Psoas muscle (tissue), 8 donors: ENCODE results near the gene PDZD2. TPM values are rescaled to one million over a fixed set of nuclear protein-coding genes. Genes with fewer than 3 reads are reported as not detected.

Source experiments
- ATAC-seq, 4 donors: fragments of 200-7000 bp; cut with Tn5 transposase; one replicate each; pipeline ENCODE4 v1.9.1; 2020; ENCODE audit warnings: moderate library complexity in 3 of 4, mild to moderate bottlenecking in 2 of 4
- DNase-seq, 2 donors: peaks; one replicate each; pipeline ENCODE4 v3.0.0-alpha.2; 2020
- H3K27ac ChIP-seq: fragments of 200-600 bp; one replicate; pipeline ENCODE4 v1.8.0; 2022
- H3K27me3 ChIP-seq, 3 donors: fragments of 200-600 bp in 1 of 3; one replicate each; pipeline versions ENCODE4 v1.6.1 to v1.8.0; 2013 to 2022; ENCODE audit warnings: low read length in 2 of 3, mild to moderate bottlenecking in 2 of 3, moderate library complexity in 1 of 3; ENCODE audit not compliant: insufficient read depth in 3 of 3
- H3K36me3 ChIP-seq, 2 donors: fragments of 200-600 bp in 1 of 2; one replicate each; pipeline versions ENCODE4 v1.6.1 to v1.8.0; 2013 to 2022; ENCODE audit warnings: low read depth in 1 of 2, mild to moderate bottlenecking in 1 of 2, moderate library complexity in 1 of 2; ENCODE audit not compliant: insufficient read depth in 1 of 2
- H3K4me1 ChIP-seq: fragments of 200-600 bp; one replicate; pipeline ENCODE4 v1.8.0; 2022
- H3K4me3 ChIP-seq: fragments of 200-600 bp; one replicate; pipeline ENCODE4 v1.8.0; 2022; ENCODE audit warnings: mild to moderate bottlenecking
- H3K9me3 ChIP-seq: fragments of 200-600 bp; one replicate; pipeline ENCODE4 v1.8.0; 2022
- WGBS, 3 donors: extraction: QIAGEN DNeasy Blood & Tissue Kit; methylation state at CpG; one replicate each; pipeline versions ENCODE4 v1.1.6 to v1.1.7; 2013; 5-methylcytosine and 5-hydroxymethylcytosine counted together
- intact Hi-C, 2 donors: fragments of 100-400 bp; cut with DNase I; formaldehyde crosslinking; loops; one replicate each; pipeline versions ENCODE4 v1.11.0 to v1.14.2; 2022
- polyA plus RNA-seq, 3 donors: library from polyadenylated mRNA; stranded (reverse); fragments of 200-250 nt; gene quantifications; one replicate each; pipeline ENCODE4 v1.2.3, GENCODE V29; 2013
- total RNA-seq, 4 donors: library from RNA; stranded (reverse); fragmentation: NEBNext Ultra II Directional in 2 of 4; extraction: Animal tissue kit (Norgen Biotek cat#: 25700) in 2 of 4; gene quantifications; one replicate each; pipeline versions ENCODE4 v1.2.1 to v1.2.4, GENCODE V29; 2021 to 2023
- TF ChIP-seq, protein P1 (sequence below): fragments of 200-600 bp; IDR thresholded peaks from one replicate; pipeline ENCODE4 v1.8.0; 2022; ENCODE audit warnings: antibody characterized with exemption
- donor health status: healthy with polysubstance abuse.
- donor health status: DM: no; HTN: no; CAD: no; lungs with moderate emphysema.
- donor health status: Bipolar disorder and iron deficiency.
- donor health status: healthy.
- donor health status: DM: yes; HTN: yes; CAD: no.
- donor health status: DM: no; HTN: no; CAD: no.
- donor health status: DM: no; HTN: no; CAD: no.
- donor health status: DM: yes; HTN: yes; CAD: no.

PDZD2 gene
- total and polyA plus RNA-seq, 7 donors: 1.4 to 17.5 (median 4.5) TPM

DNA sequence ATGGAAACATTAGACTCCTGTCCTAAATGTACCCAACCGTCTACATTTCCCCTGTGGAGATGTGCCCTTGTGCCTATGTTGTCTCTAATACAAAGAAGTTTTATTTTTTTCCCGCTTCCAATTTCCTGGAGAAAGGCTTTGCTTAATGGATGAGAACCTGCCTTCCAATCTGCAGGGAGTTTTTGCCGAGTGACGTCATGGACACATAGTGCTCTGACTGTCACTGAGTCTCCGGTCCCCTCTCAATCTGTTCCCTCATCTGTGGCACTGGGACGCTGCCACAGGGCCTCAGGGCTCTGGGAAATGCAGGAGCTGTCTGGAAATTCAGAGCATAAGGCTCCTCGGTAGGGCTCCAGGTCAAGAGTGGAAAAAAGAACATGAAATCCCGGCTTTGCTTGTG is 144.8 kb downstream of the PDZD2 start:
- no peaks in the 10 kb centered on the region for H3K27me3 ChIP-seq
- no peak overlapping the region for H3K4me3 ChIP-seq
- ATAC-seq: no peak
- intact Hi-C loops: no loop called here
- H3K4me1 ChIP-seq: no peaks in the 10 kb centered on the region
- H3K9me3 ChIP-seq: no peaks in the 10 kb centered on the region
- 70 to 83% (median 74%) methylated on average over 8 of the region's 8 CpGs for WGBS, 3 donors
- DNase-seq: no peak
- H3K27ac ChIP-seq: no peak overlapping the region
- H3K36me3 ChIP-seq: no peaks in the 10 kb centered on the region
- TF ChIP-seq, protein P1, sequence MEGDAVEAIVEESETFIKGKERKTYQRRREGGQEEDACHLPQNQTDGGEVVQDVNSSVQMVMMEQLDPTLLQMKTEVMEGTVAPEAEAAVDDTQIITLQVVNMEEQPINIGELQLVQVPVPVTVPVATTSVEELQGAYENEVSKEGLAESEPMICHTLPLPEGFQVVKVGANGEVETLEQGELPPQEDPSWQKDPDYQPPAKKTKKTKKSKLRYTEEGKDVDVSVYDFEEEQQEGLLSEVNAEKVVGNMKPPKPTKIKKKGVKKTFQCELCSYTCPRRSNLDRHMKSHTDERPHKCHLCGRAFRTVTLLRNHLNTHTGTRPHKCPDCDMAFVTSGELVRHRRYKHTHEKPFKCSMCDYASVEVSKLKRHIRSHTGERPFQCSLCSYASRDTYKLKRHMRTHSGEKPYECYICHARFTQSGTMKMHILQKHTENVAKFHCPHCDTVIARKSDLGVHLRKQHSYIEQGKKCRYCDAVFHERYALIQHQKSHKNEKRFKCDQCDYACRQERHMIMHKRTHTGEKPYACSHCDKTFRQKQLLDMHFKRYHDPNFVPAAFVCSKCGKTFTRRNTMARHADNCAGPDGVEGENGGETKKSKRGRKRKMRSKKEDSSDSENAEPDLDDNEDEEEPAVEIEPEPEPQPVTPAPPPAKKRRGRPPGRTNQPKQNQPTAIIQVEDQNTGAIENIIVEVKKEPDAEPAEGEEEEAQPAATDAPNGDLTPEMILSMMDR: no peak

DNA sequence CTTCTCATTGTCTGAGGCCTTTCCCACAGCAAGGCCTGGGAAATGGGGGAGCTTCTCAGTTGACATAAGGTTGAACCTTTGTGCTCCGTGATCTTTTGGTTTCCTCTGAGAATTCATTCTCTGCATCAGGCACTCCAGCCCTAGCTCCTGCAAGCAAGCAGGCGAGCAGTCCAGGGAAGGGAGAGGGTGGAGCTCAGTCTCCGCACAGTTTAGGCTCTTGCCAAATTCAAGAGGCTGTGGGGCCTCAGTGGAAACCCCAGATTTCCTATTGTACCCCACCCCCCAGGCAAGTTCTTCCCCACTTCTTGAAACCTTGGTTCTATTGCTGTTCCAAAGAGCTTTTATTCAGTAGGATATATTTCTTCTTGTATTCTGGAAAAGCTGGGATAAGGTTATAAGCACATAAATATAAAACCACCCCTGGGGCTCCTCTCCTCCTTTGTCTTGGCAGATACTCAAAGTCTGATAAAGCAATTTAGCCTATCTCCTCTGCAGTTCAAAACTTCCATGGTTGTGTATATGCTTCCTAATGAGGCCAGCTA is 147.2 kb downstream of the PDZD2 start:
- intact Hi-C loops: no loop called here
- H3K4me1 ChIP-seq: no peaks in the 10 kb centered on the region
- no peaks in the 10 kb centered on the region for H3K27me3 ChIP-seq
- no peak overlapping the region for H3K4me3 ChIP-seq
- H3K9me3 ChIP-seq: no peaks in the 10 kb centered on the region
- no peak for ATAC-seq
- H3K36me3 ChIP-seq: no peaks in the 10 kb centered on the region
- TF ChIP-seq, protein P1: no peak
- peak in 1 of 2 donors; percentile 53 for DNase-seq
- WGBS, 3 donors: 33 to 60% (median 56%) methylated on average over 3 of the region's 3 CpGs
- no peak overlapping the region for H3K27ac ChIP-seq

DNA sequence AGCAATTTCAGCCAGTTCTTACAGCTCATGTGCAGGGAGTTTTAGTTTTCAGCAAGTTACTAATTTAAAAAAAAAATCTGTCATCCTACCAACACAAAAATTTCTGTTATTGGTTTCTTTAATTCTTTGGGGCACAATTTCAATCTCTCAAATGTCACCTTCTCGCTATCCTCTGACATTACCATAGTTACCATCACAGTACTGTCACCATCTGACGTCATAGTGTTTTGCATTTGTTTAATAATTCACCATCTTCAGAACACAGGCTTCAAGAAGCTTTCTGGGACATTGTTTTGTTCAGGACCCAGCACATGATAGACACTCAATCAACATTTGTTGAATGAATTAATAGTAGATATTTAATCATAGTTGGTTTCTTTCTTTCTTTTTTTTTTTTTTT is 155.1 kb downstream of the PDZD2 start:
- ATAC-seq (no peak), DNase-seq (no peak)
- H3K36me3 ChIP-seq: no peaks in the 10 kb centered on the region
- H3K27me3 ChIP-seq: peaks cover 0 to 2% (median 0%) of the 10 kb centered on the region in 3 donors
- TF ChIP-seq, protein P1: no peak
- intact Hi-C loops: no loop called here
- H3K4me3 ChIP-seq: no peak overlapping the region
- 83 to 92% (median 86%) methylated on average over 2 of the region's 2 CpGs for WGBS, 3 donors
- H3K4me1 ChIP-seq: no peaks in the 10 kb centered on the region
- H3K9me3 ChIP-seq: no peaks in the 10 kb centered on the region
- no peak overlapping the region for H3K27ac ChIP-seq

DNA sequence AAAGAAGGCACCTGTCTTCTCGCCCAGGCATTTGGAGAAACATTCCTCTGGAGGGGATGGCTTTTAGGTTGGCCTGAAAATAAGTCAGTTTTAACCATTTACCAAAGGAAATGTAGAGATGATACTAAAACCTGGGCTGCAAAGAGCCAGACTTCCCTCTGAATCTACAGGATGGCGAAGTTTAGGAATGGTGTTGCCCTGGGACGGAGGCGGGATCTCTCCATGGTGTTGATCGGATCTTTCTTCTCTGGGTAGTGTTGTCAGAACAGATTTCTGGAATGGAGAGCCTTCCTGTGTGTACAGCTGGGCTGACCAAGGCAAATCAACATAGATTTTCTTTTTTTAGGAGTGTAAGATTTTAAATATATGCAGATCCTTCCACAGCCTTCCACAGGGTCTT is 159.2 kb downstream of the PDZD2 start:
- Histone ChIP-seq H3K36me3 (no peaks in the 10 kb centered on the region), H3K4me3 (no peak overlapping the region), H3K27ac (no peak overlapping the region), H3K9me3 (no peaks in the 10 kb centered on the region), H3K4me1 (no peaks in the 10 kb centered on the region), H3K27me3 (peaks cover 0 to 7% (median 2%) of the 10 kb centered on the region in 3 donors)
- 83 to 85% (median 83%) methylated on average over 5 of the region's 5 CpGs for WGBS, 3 donors
- intact Hi-C loops: no loop called here
- TF ChIP-seq, protein P1: no peak
- ATAC-seq (no peak), DNase-seq (no peak)

DNA sequence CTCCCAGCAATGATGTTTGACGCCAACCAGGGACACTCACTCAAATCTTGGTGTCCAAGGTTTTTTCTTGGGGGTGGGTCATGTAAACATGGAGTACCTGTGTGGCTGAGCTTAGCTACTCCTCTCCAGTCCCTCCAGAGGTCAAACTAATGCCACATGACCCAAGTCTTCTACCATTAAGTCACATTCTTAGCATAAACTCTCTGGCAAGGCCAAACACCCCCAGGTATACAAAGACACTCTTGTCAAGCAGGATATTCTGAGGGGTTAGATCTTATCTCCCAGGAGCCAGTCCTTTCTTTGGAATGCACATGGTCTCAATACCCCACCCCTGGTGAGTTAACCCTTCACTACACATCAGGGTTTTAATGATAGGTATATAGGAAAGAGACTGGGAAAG is 161.4 kb downstream of the PDZD2 start:
- no peaks in the 10 kb centered on the region for H3K4me1 ChIP-seq
- no peak for ATAC-seq
- no peak overlapping the region for H3K27ac ChIP-seq
- 92 to 100% (median 94%) methylated on average over 1 of the region's 1 CpG for WGBS, 3 donors
- intact Hi-C loops: no loop called here
- H3K27me3 ChIP-seq: peaks cover 0 to 7% (median 2%) of the 10 kb centered on the region in 3 donors
- no peak for DNase-seq
- H3K36me3 ChIP-seq: no peaks in the 10 kb centered on the region
- no peak overlapping the region for H3K4me3 ChIP-seq
- TF ChIP-seq, protein P1: no peak
- H3K9me3 ChIP-seq: no peaks in the 10 kb centered on the region
